Kidney epithelial cell (primary cell): Measurements from ENCODE around the gene COQ8A. TPM values are rescaled to one million over a fixed set of nuclear protein-coding genes. Genes with fewer than 3 reads are reported as not detected.

Experiments used
- DNase-seq: peaks from one replicate; pipeline ENCODE4 v3.0.0-alpha.2; 2010; ENCODE audit warnings: low read depth
- H3K27me3 ChIP-seq: 2 replicates; pipeline ENCODE4 v1.6.0; 2011; ENCODE audit warnings: low read length; ENCODE audit not compliant: control insufficient read depth, insufficient read depth
- H3K36me3 ChIP-seq: 2 replicates; pipeline ENCODE4 v1.5.1; 2011; ENCODE audit warnings: low read length; ENCODE audit not compliant: control insufficient read depth, insufficient read depth
- H3K4me3 ChIP-seq: 2 replicates; pipeline ENCODE4 v1.5.1; 2011; ENCODE audit warnings: low read depth, mild to moderate bottlenecking, control low read depth, low read length
- CTCF ChIP-seq: IDR thresholded peaks from 2 replicates; pipeline ENCODE4 v1.5.1; 2011; ENCODE audit warnings: mild to moderate bottlenecking, moderate library complexity, low read length, control low read depth, inconsistent platforms; ENCODE audit not compliant: insufficient read depth, poor library complexity, severe bottlenecking
- total RNA-seq: library from RNA; depleted of rRNA; stranded (reverse); fragments of >200 nt; gene quantifications from 2 replicates; pipeline ENCODE4 v1.2.3, GENCODE V29; 2015

Gene COQ8A
- total RNA-seq, 1 donor from 2014 or later = 11.8 TPM

GRCh38 chr1:226934483-226935237 lies 5.4 kb upstream of the COQ8A start:
- no peaks in the 10 kb centered on the region for H3K27me3 ChIP-seq
- TF ChIP-seq CTCF = no peak
- H3K4me3 ChIP-seq = no peak overlapping the region
- no peak for DNase-seq
- H3K36me3 ChIP-seq = no peaks in the 10 kb centered on the region

- H3K27me3 ChIP-seq = no peaks in the 10 kb centered on the region
- H3K36me3 ChIP-seq = no peaks in the 10 kb centered on the region
- TF ChIP-seq CTCF = no peak
- no peak overlapping the region for H3K4me3 ChIP-seq
- DNase-seq = no peak
Measured at GRCh38 chr1:226937940-226938725, 2.0 kb upstream of the COQ8A start.

- DNase-seq = no peak
- H3K36me3 ChIP-seq = no peaks in the 10 kb centered on the region
- TF ChIP-seq CTCF = no peak
Measured at GRCh38 chr1:226938903-226939437, 1.1 kb upstream of the COQ8A start.

GRCh38 chr1:226939438-226940028 lies 561 bp upstream of the COQ8A start:
- no peaks in the 10 kb centered on the region for H3K27me3 ChIP-seq
- H3K36me3 ChIP-seq = no peaks in the 10 kb centered on the region
- DNase-seq = no peak
- no peak for TF ChIP-seq CTCF
- peak overlapping the region; percentile 60 for H3K4me3 ChIP-seq

More at GRCh38 chr1:226938903-226939437, 1.1 kb upstream of the COQ8A start:
- no peaks in the 10 kb centered on the region for H3K27me3 ChIP-seq
- peak overlapping the region; percentile 60 for H3K4me3 ChIP-seq

- TF ChIP-seq CTCF = no peak
- no peak for DNase-seq
- no peaks in the 10 kb centered on the region for H3K36me3 ChIP-seq
- no peaks in the 10 kb centered on the region for H3K27me3 ChIP-seq
- peak overlapping the region; percentile 60 for H3K4me3 ChIP-seq
Measured at GRCh38 chr1:226940806-226941067, 643 bp downstream of the COQ8A start.
